HepG2 (cell line): Measurements from ENCODE around the gene MPST. TPM values are rescaled to one million over a fixed set of nuclear protein-coding genes. Genes with fewer than 3 reads are reported as not detected.

Source experiments
- GZF1 ChIP-seq: sonication (generic); formaldehyde crosslinking; IDR thresholded peaks from 2 replicates; pipeline ENCODE4 v1.5.1; 2020; ENCODE audit warnings: mild to moderate bottlenecking, missing genetic modification reagents
- HMG20A ChIP-seq: IDR thresholded peaks from 2 replicates; pipeline ENCODE4 v1.6.1; 2016; ENCODE audit warnings: borderline replicate concordance
- HNRNPLL ChIP-seq: fragments of 200-400 bp; formaldehyde crosslinking; IDR thresholded peaks from 2 replicates; pipeline ENCODE4 v1.6.1; 2017; ENCODE audit warnings: mild to moderate bottlenecking, low read depth, low read length; ENCODE audit not compliant: poor library complexity, severe bottlenecking
- JARID2 ChIP-seq: sonication (generic); formaldehyde crosslinking; IDR thresholded peaks from 2 replicates; pipeline ENCODE4 v1.8.1; 2023; ENCODE audit warnings: missing genetic modification reagents, inconsistent platforms; ENCODE audit not compliant: insufficient replicate concordance
- KDM2A ChIP-seq: sonication (generic); formaldehyde crosslinking; IDR thresholded peaks from 2 replicates; pipeline ENCODE4 v1.4.0; 2020; ENCODE audit warnings: low read depth, missing genetic modification reagents, borderline replicate concordance
- MZF1 ChIP-seq: sonication (generic); formaldehyde crosslinking; IDR thresholded peaks from 2 replicates; pipeline ENCODE4 v1.8.1; 2023; ENCODE audit warnings: mild to moderate bottlenecking, missing genetic modification reagents, borderline replicate concordance
- NCOA1 ChIP-seq: sonication (generic); formaldehyde crosslinking; IDR thresholded peaks from 2 replicates; pipeline ENCODE4 v1.9.0; 2021; ENCODE audit warnings: missing genetic modification reagents
- NCOA5 ChIP-seq: sonication (generic); formaldehyde crosslinking; IDR thresholded peaks from 2 replicates; pipeline ENCODE4 v1.4.0; 2020; ENCODE audit warnings: missing genetic modification reagents
- SIX4 ChIP-seq: sonication (generic); formaldehyde crosslinking; IDR thresholded peaks from 2 replicates; pipeline ENCODE4 v1.4.0; 2020; ENCODE audit warnings: missing genetic modification reagents
- TBX3 ChIP-seq: fragments of 450-650 bp; IDR thresholded peaks from 2 replicates; pipeline ENCODE4 v1.6.1; 2017; ENCODE audit warnings: antibody characterized with exemption, mild to moderate bottlenecking, inconsistent platforms, borderline replicate concordance
- ZNF3 ChIP-seq: IDR thresholded peaks from 2 replicates; pipeline ENCODE4 v1.7.0; 2017; ENCODE audit warnings: inconsistent platforms
- ZNF383 ChIP-seq: sonication (generic); formaldehyde crosslinking; IDR thresholded peaks from 2 replicates; pipeline ENCODE4 v1.4.0; 2020; ENCODE audit warnings: missing genetic modification reagents, mild to moderate bottlenecking, borderline replicate concordance
- ZNF577 ChIP-seq: sonication (generic); formaldehyde crosslinking; IDR thresholded peaks from 2 replicates; pipeline ENCODE4 v1.4.0; 2020; ENCODE audit warnings: mild to moderate bottlenecking, low read depth, missing genetic modification reagents, borderline replicate concordance
- ZNF720 ChIP-seq: sonication (generic); formaldehyde crosslinking; IDR thresholded peaks from 2 replicates; pipeline ENCODE4 v1.4.0; 2020; ENCODE audit warnings: missing genetic modification reagents
- polyA plus RNA-seq, 8 experiments: library from polyadenylated mRNA; depleted of rRNA in 3 of 8; stranded (reverse) in 7 of 8; unstranded in 1 of 8; fragments of >200 nt; fragmentation: Illumina TruSeq in 4 of 8; extraction: Trizol in 4 of 8; gene quantifications; 2 replicates each; pipeline versions ENCODE4 v1.2.1 to v1.2.3, GENCODE V29; 2011 to 2016; ENCODE audit warnings: low read depth in 4 of 8, missing spikeins in 1 of 8, mixed read lengths in 1 of 8; ENCODE audit not compliant: insufficient read depth in 1 of 8
- total RNA-seq, 5 experiments: library from RNA; depleted of rRNA; stranded (reverse); fragments of >200 nt; fragmentation: Illumina TruSeq; extraction: Trizol; gene quantifications; 2 replicates each; pipeline ENCODE4 v1.2.3, GENCODE V29; 2016; ENCODE audit warnings: low read depth in 1 of 5
- TF ChIP-seq, protein P1 (sequence below): sonication (generic); formaldehyde crosslinking; IDR thresholded peaks from 2 replicates; pipeline ENCODE4 v1.4.0; 2020; ENCODE audit warnings: mild to moderate bottlenecking, missing genetic modification reagents
- TF ChIP-seq, protein P2 (sequence below): sonication (generic); formaldehyde crosslinking; IDR thresholded peaks from 2 replicates; pipeline ENCODE4 v1.5.0; 2020; ENCODE audit warnings: mild to moderate bottlenecking, missing genetic modification reagents
- TF ChIP-seq, protein P3 (sequence below): sonication (generic); formaldehyde crosslinking; IDR thresholded peaks from 2 replicates; pipeline ENCODE4 v1.5.0; 2020; ENCODE audit warnings: mild to moderate bottlenecking, missing genetic modification reagents, moderate library complexity

MPST gene
- total and polyA plus RNA-seq, 2 of the 13 experiments (the other 11 are each of a cell fraction or from before 2014, with no cell fraction given): 133 to 141 TPM

DNA sequence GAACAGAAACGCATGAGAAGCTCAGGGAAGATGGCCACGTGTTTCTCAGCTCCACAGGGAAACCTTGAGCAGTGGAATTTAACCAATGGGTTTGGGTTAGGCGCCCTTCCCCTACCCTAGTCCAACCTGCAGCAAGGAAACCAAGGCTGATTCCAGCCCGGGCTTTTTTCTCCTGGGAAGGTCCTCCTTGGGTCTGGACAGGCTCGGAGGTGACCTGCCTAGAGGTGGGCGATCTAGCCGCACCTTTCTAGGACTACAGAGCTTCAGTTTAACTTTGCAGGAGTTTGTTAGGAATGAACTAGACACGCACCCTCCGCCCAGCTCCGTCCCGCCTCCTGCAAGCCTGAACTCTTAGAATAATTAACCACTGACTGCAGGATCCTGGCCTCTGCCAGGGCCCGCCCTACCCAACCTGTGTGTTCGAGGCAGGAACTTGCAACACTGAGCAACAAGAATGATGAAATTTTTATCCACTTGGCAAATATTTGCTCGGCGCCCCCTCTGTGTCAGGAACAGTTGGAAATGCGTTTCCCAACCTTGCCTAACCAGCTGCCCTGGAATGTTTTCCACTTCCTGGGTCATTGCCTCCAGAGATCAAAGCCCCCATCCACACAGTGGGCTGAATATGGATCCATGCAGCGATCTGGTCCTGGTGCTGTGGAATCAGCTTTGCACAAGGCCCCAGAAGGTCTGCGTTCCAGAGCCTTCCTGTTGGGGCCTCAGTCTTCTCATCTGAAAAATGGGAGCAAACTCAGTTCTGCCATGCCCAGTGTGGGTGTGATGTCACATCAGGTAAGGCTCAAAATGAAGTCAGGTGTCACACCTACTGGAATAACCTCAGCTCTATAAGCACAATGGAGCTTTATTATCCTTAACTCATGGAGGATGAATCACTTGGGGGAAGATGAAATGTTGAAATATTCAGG lies 13.3 kb downstream of the MPST start (continued):
- TF ChIP-seq, protein P1, sequence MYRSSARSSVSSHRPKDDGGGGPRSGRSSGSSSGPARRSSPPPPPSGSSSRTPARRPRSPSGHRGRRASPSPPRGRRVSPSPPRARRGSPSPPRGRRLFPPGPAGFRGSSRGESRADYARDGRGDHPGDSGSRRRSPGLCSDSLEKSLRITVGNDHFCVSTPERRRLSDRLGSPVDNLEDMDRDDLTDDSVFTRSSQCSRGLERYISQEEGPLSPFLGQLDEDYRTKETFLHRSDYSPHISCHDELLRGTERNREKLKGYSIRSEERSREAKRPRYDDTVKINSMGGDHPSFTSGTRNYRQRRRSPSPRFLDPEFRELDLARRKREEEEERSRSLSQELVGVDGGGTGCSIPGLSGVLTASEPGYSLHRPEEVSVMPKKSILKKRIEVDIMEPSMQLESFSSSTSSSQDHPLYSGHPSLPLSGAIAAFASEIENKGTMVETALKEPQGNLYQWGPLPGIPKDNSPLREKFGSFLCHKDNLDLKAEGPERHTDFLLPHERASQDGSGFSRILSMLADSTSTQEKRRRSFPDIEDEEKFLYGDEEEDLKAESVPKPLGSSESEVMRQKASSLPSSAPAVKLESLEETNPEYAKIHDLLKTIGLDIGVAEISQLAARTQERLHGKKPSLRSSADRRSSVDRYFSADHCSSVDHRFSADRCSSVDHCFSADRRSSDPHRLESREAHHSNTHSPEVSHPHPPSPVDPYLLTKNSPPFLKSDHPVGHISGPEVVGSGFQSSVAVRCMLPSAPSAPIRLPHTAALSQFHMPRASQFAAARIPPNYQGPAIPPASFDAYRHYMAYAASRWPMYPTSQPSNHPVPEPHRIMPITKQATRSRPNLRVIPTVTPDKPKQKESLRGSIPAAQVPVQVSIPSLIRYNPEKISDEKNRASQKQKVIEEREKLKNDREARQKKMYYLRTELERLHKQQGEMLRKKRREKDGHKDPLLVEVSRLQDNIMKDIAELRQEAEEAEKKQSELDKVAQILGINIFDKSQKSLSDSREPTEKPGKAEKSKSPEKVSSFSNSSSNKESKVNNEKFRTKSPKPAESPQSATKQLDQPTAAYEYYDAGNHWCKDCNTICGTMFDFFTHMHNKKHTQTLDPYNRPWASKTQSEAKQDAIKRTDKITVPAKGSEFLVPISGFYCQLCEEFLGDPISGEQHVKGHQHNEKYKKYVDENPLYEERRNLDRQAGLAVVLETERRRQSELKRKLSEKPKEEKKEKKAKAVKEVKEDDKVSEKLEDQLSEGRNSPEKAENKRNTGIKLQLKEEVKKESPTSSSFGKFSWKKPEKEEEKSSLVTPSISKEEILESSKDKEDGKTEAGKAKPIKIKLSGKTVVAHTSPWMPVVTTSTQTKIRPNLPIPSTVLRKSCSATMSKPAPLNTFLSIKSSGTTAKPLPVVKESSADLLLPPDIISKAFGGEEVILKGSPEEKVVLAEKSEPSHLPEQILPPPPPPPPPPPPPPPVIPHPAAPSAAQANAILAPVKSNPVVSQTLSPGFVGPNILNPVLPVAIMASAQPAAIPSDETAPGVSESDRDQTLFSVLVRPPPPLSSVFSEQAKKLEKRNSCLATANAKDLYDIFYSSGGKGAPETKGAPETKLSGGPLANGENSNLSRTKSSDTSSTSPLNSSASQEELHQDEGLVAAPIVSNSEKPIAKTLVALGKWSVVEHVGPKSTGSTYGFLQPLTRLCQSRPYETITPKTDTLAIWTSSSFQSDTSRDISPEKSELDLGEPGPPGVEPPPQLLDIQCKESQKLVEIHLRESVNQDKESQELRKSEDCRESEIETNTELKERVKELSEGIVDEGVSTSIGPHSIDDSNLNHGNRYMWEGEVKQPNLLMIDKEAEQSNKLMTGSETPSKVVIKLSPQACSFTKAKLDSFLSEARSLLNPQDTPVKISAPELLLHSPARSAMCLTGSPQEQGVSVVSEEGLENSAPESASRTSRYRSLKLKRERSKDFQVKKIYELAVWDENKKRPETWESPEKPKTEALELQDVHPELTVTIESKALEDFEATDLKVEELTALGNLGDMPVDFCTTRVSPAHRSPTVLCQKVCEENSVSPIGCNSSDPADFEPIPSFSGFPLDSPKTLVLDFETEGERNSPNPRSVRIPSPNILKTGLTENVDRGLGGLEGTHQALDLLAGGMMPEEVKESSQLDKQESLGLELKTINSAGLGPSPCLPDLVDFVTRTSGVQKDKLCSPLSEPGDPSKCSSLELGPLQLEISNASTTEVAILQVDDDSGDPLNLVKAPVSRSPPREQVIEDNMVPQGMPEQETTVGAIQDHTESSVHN (CRISPR knock-in tag): peak; percentile 87; the same call in 1 of the 2 replicates
- TF ChIP-seq ZNF577 (no peak), JARID2 (no peak), ZNF720 (CRISPR knock-in tag) (no peak), HNRNPLL (no peak), ZNF3 (peak; percentile 88), TBX3 (peak; percentile 72; the same call in 1 of the 2 replicates), NCOA5 (CRISPR knock-in tag) (no peak), MZF1 (CRISPR knock-in tag) (no peak), NCOA1 (CRISPR knock-in tag) (peak; percentile 99), GZF1 (CRISPR knock-in tag) (peak; percentile 91), ZNF383 (CRISPR knock-in tag) (no peak), KDM2A (CRISPR knock-in tag) (peak; percentile 71), SIX4 (peak; percentile 69; the same call in 1 of the 2 replicates), HMG20A (CRISPR knock-in tag) (peak; percentile 92)
- TF ChIP-seq, protein P2, sequence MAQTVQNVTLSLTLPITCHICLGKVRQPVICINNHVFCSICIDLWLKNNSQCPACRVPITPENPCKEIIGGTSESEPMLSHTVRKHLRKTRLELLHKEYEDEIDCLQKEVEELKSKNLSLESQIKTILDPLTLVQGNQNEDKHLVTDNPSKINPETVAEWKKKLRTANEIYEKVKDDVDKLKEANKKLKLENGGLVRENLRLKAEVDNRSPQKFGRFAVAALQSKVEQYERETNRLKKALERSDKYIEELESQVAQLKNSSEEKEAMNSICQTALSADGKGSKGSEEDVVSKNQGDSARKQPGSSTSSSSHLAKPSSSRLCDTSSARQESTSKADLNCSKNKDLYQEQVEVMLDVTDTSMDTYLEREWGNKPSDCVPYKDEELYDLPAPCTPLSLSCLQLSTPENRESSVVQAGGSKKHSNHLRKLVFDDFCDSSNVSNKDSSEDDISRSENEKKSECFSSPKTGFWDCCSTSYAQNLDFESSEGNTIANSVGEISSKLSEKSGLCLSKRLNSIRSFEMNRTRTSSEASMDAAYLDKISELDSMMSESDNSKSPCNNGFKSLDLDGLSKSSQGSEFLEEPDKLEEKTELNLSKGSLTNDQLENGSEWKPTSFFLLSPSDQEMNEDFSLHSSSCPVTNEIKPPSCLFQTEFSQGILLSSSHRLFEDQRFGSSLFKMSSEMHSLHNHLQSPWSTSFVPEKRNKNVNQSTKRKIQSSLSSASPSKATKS (CRISPR knock-in tag): peak; percentile 93; the same call in 1 of the 2 replicates
- TF ChIP-seq, protein P3, sequence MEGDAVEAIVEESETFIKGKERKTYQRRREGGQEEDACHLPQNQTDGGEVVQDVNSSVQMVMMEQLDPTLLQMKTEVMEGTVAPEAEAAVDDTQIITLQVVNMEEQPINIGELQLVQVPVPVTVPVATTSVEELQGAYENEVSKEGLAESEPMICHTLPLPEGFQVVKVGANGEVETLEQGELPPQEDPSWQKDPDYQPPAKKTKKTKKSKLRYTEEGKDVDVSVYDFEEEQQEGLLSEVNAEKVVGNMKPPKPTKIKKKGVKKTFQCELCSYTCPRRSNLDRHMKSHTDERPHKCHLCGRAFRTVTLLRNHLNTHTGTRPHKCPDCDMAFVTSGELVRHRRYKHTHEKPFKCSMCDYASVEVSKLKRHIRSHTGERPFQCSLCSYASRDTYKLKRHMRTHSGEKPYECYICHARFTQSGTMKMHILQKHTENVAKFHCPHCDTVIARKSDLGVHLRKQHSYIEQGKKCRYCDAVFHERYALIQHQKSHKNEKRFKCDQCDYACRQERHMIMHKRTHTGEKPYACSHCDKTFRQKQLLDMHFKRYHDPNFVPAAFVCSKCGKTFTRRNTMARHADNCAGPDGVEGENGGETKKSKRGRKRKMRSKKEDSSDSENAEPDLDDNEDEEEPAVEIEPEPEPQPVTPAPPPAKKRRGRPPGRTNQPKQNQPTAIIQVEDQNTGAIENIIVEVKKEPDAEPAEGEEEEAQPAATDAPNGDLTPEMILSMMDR: no peak
